Upper lobe of right lung (tissue), 1 donor: ENCODE results near the gene IL7R. TPM values are rescaled to one million over a fixed set of nuclear protein-coding genes. Genes with fewer than 3 reads are reported as not detected.
"Not testable (repeated sequence)": the region's sequence is repeated elsewhere in the genome, so short reads cannot be mapped to it uniquely, and the experiment has no call there.

Experiments
- ATAC-seq: fragments of 200-7000 bp; cut with Tn5 transposase; one replicate; pipeline ENCODE4 v1.9.1; 2020; ENCODE audit warnings: mild to moderate bottlenecking, moderate library complexity
- DNase-seq: peaks from one replicate; pipeline ENCODE4 v3.0.0-alpha.2; 2020
- H3K27ac ChIP-seq: fragments of 200-600 bp; one replicate; pipeline ENCODE4 v1.8.0; 2022
- H3K27me3 ChIP-seq: fragments of 200-600 bp; one replicate; pipeline ENCODE4 v1.8.0; 2022; ENCODE audit warnings: mild to moderate bottlenecking
- H3K36me3 ChIP-seq: fragments of 200-600 bp; one replicate; pipeline ENCODE4 v1.8.0; 2022
- H3K4me1 ChIP-seq: fragments of 200-600 bp; one replicate; pipeline ENCODE4 v1.8.0; 2022
- H3K4me3 ChIP-seq: fragments of 200-600 bp; one replicate; pipeline ENCODE4 v1.8.0; 2022; ENCODE audit warnings: mild to moderate bottlenecking
- H3K9me3 ChIP-seq: fragments of 200-600 bp; one replicate; pipeline ENCODE4 v1.8.0; 2022
- CTCF ChIP-seq: fragments of 200-600 bp; IDR thresholded peaks from one replicate; pipeline ENCODE4 v1.8.0; 2022; ENCODE audit warnings: antibody characterized with exemption
- intact Hi-C: fragments of 100-400 bp; cut with DNase I; formaldehyde crosslinking; loops from one replicate; pipeline ENCODE4 v1.11.0; 2022
- total RNA-seq: library from RNA; stranded (reverse); fragmentation: NEBNext Ultra II Directional; extraction: Animal tissue kit (Norgen Biotek cat#: 25700); gene quantifications from one replicate; pipeline ENCODE4 v1.2.1, GENCODE V29; 2021
- donor health status: DM: no; HTN: yes; CAD: no; lungs with severe emphysema.

IL7R gene
- total RNA-seq, 1 donor from 2014 or later: 226 TPM

DNA sequence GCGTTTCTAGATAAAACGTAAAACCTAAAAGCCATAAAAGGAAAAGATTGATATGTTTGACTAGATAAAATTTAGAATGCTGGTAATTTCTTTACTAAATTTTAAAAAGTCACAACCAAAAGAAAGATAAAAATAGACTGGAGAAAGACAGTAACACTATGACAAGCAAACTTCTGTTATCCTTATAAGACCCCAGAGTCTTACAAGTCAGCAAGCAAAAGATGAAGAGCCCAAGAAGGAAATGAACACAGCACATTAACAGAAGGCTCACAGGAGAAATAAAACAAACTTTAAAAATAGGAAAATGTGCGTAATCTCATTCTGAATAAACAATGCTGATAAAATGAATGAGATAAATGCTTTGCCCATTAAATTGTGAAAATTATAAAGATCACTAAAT is 29.7 kb downstream of the IL7R start:
- no peak overlapping the region for H3K27ac ChIP-seq

DNA sequence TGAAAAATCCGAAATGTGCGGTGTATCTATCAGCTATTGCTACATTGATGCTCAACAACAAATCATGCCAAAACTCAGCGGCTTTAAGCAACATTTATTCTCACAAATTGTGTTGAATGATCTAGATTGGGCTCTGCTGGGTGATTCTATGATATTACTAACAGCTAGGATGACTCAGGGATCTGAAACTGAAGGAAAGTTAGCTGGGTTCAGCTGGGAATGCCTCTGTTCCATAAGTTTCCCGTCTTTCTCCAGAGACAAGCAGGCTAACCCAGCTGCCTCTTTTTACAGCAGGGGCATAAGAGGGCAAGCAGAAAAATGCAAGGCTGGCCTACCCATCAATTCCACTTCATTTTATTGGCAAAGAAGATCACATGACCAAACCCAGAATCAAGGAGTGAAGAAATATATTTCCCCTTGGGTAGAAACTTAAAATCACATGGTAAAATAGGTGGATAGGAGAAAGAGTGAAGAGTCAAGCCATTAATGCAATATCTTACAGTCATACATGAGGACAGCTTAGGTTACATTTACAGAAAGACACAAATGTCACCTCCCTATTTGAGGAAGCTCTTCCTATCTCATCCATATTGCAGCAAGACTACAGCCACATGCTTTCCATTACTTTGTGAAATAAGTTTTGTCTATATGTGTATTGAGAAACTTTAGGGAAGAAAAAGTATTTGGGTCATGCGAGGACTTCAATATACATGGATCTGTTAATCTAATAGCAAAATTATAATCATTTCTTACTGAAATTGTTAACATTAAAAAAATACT is 30.8 kb downstream of the IL7R start:
- H3K27me3 ChIP-seq: no peaks in the 10 kb centered on the region
- H3K4me3 ChIP-seq: no peak overlapping the region
- H3K9me3 ChIP-seq: no peaks in the 10 kb centered on the region
- no peaks in the 10 kb centered on the region for H3K36me3 ChIP-seq
- ATAC-seq: no peak
- H3K4me1 ChIP-seq: peaks cover 6% of the 10 kb centered on the region
- no peak overlapping the region for H3K27ac ChIP-seq
- no peak for DNase-seq
- TF ChIP-seq CTCF: no peak
- intact Hi-C loops: no loop called here

More for the DNA sequence above, 29.7 kb downstream of the IL7R start:
- Histone ChIP-seq H3K4me1 (peaks cover 6% of the 10 kb centered on the region), H3K27me3 (no peaks in the 10 kb centered on the region), H3K9me3 (no peaks in the 10 kb centered on the region), H3K36me3 (no peaks in the 10 kb centered on the region), H3K4me3 (no peak overlapping the region)
- no peak for ATAC-seq
- DNase-seq: no peak
- no peak for TF ChIP-seq CTCF
- intact Hi-C loops: no loop called here

DNA sequence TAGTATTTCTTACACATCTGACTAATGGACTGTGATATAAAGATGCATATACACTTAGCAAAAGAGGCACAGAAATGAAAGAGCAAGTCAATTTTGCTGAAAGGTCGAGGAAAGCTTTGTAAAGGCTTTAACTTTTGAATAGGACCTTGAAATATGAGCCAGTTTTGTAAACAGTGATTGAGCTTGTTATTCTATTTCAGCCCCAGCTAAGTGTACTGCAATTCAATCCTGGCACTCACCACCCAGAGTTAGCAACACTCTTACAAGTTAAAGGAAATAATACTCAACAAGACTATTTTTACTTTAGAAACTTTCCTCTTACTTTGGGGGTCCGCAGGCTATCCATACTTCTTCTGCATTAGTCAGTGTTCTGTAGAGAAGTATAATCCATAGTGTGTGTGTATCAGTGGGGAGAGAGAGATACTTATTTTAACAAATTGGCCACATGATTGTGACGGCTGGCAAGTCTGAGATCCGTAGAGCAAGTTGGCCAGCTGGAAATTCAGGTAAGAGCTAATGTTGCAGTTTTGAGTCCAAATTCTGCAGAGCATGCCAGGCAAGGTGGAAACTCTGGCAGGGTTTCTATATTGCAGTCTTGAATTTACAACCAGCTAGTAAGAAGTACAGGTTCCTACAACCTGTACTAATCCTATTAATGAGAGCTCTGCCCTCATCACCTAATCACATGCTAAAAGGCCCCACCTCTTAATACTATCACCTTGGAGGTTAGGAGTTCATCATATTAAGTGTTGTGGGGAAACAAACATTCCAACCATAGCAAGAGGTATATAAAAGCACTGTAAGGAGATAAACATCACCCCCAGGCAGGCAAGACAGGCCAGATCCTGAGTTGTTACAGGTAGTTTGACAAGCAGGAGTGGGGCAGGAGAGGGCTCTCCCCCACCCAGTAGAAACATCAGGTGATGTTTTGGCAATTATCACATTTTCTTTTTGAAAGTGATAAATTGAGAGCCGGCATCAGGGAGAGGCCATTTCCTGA is 33.6 kb downstream of the IL7R start:
- no peak for TF ChIP-seq CTCF
- Histone ChIP-seq H3K27me3 (no peaks in the 10 kb centered on the region), H3K27ac (no peak overlapping the region), H3K4me3 (no peak overlapping the region), H3K4me1 (no peaks in the 10 kb centered on the region), H3K36me3 (no peaks in the 10 kb centered on the region), H3K9me3 (no peaks in the 10 kb centered on the region)
- ATAC-seq: no peak
- DNase-seq: no peak
- intact Hi-C loops: no loop called here

- intact Hi-C loops, H3K27me3 ChIP-seq, H3K36me3 ChIP-seq, H3K9me3 ChIP-seq, H3K27ac ChIP-seq, ATAC-seq, H3K4me3 ChIP-seq, H3K4me1 ChIP-seq, DNase-seq: not testable (repeated sequence)
Measured at GRCh38 chr5:35892799-35893198, 36.1 kb downstream of the IL7R start.

DNA sequence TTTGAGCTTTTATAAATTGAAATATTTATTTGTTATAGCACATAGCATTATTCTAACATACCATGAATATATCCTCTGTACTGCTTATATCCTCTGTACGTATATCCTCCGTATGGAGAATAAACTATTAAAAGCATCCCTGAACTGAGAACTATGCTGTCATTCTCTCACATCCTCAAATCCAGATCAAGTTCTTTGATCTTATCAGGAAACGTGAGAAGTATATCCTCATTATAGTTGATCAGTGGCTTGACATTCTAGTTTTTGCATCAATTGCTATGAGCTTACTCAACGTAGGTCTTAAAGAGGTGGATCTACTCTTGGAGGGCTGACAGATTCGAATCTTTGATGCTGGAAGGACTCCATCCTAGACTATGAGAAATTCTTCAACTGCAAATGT is 37.4 kb downstream of the IL7R start:
- Histone ChIP-seq H3K27me3 (no peaks in the 10 kb centered on the region), H3K27ac (no peak overlapping the region), H3K4me1 (no peaks in the 10 kb centered on the region), H3K9me3 (no peaks in the 10 kb centered on the region), H3K36me3 (no peaks in the 10 kb centered on the region), H3K4me3 (no peak overlapping the region)
- ATAC-seq (no peak), DNase-seq (no peak)
- TF ChIP-seq CTCF: no peak
- intact Hi-C loops: no loop called here
